ENCODE measurements around the gene GALNT17. TPM values are rescaled to one million over a fixed set of nuclear protein-coding genes. Genes with fewer than 3 reads are reported as not detected.

GALNT17 gene
- total RNA-seq, 1 experiment from 2014 or later = not detected

DNA sequence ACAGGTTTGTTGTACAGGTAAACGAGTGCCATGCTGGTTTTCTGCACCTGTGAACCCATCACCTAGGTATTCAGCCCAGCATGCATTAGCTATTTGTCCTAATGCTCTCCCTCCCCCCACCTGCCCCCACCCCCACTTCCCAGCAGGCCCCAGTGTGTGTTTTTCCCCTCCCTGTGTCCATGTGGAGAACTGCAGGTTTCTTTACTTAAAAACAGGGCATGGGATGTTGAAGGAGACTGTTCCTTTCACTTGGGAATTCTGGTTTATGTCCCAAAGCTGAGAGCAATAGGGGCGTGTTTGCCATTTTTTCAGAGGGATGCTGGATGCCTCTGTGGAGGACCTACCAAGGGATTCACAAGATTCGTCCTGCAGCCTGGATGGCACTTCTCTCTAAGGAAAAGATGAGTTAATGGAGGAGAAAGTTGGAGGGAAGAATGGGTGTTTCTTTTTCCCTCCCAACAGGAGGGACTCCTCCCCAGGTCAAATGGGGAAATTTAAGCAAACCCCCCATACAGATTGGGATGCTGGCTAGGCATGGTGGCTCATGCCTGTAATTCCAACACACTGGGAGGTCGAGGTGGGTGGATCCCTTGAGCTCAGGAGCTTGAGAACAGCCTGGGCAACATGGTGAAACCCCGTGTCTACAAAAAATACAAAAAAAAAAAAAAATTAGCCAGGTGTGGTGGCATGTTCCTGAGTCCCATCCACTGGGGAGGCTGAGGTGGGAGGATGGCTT is 136.0 kb downstream of the GALNT17 start:
- BruUV-seq (replicated peaks) = no TSS peak
- no peaks in the 10 kb centered on the region for H3K27me3 Mint-ChIP-seq (ENCODE audit: insufficient read depth, unreplicated experiment)
- CTCF ChIA-PET = interaction anchor here (0.6 to 0.7 kb wide), 5 partner anchors 105 to 1685 kb away, joined by 3 to 5 read pairs (median 4); no protein-coding TSS in a partner anchor
- POLR2A ChIA-PET = no interaction called here
- no peaks in the 10 kb centered on the region for H3K36me3 Mint-ChIP-seq (ENCODE audit: insufficient read depth, unreplicated experiment)
- no peak overlapping the region for H3K4me3 Mint-ChIP-seq (ENCODE audit: unreplicated experiment)
- intact Hi-C loops (cut with micrococcal nuclease) = no loop called here
- no peak overlapping the region for H3K27ac Mint-ChIP-seq (ENCODE audit: low read depth, unreplicated experiment)
- TF ChIP-seq, protein P1, sequence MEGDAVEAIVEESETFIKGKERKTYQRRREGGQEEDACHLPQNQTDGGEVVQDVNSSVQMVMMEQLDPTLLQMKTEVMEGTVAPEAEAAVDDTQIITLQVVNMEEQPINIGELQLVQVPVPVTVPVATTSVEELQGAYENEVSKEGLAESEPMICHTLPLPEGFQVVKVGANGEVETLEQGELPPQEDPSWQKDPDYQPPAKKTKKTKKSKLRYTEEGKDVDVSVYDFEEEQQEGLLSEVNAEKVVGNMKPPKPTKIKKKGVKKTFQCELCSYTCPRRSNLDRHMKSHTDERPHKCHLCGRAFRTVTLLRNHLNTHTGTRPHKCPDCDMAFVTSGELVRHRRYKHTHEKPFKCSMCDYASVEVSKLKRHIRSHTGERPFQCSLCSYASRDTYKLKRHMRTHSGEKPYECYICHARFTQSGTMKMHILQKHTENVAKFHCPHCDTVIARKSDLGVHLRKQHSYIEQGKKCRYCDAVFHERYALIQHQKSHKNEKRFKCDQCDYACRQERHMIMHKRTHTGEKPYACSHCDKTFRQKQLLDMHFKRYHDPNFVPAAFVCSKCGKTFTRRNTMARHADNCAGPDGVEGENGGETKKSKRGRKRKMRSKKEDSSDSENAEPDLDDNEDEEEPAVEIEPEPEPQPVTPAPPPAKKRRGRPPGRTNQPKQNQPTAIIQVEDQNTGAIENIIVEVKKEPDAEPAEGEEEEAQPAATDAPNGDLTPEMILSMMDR (IDR thresholded peaks at IDR 0.05; ENCODE audit: unreplicated experiment) = no peak
- H3K4me1 Mint-ChIP-seq (ENCODE audit: insufficient read depth, unreplicated experiment) = no peaks in the 10 kb centered on the region
- peaks cover 32% of the 10 kb centered on the region for H3K9me3 Mint-ChIP-seq (ENCODE audit: unreplicated experiment)
- no peak for DNase-seq (ENCODE audit: unreplicated experiment)

DNA sequence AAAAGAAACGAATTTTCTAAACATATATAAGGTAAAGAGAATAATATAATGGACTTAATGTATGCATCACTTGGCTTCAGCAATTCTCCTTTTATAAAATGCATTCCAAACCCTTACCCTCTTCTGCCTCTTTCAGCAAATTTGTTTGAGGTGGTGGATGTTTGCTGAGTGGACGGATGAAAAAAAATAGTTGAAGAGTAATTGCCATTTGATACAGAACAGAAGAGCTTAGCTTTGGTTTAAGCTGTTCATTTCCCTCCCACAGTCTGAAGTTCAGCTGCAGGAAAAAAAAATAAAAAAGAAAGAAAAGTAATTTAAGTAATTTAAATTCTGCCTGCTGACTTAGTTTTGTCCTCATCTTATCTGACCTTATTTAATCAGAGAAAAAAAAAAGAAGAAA is 138.6 kb downstream of the GALNT17 start:
- Mint-ChIP-seq H3K9me3 (ENCODE audit: unreplicated experiment) (peaks cover 18% of the 10 kb centered on the region), H3K36me3 (ENCODE audit: insufficient read depth, unreplicated experiment) (no peaks in the 10 kb centered on the region), H3K4me1 (ENCODE audit: insufficient read depth, unreplicated experiment) (no peaks in the 10 kb centered on the region), H3K27ac (ENCODE audit: low read depth, unreplicated experiment) (no peak overlapping the region), H3K27me3 (ENCODE audit: insufficient read depth, unreplicated experiment) (no peaks in the 10 kb centered on the region), H3K4me3 (ENCODE audit: unreplicated experiment) (no peak overlapping the region)
- TF ChIP-seq, protein P1 (IDR thresholded peaks at IDR 0.05; ENCODE audit: unreplicated experiment) = no peak
- CTCF ChIA-PET = no interaction called here
- BruUV-seq (replicated peaks) = no TSS peak
- POLR2A ChIA-PET = no interaction called here
- DNase-seq (ENCODE audit: unreplicated experiment) = no peak
- intact Hi-C loops (cut with micrococcal nuclease) = no loop called here

DNA sequence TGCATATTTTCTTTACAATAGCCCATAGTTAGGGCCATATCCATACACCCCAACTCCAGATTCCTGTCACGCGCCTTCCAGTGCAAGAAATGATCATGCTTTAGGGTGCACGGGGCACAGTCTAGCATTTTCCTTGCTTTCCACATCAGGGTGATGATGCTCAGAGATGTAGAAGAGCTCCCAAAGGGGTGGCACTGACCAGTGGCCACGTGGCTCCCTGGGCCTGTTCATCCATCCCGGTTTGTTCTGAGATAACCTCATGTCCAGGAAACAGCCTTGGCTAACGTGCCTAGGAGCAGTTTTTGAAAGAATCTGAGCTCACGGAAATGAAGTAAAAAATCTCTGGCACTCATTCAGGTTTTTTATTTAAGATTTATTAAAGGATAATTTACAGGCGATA is 139.3 kb downstream of the GALNT17 start:
- TF ChIP-seq, protein P1 (IDR thresholded peaks at IDR 0.05; ENCODE audit: unreplicated experiment) = no peak
- ChIA-PET CTCF (interaction anchor here (0.9 kb wide), 1 partner anchor 455 kb away, joined by 3 read pairs; no protein-coding TSS in a partner anchor), POLR2A (no interaction called here)
- DNase-seq (ENCODE audit: unreplicated experiment) = no peak
- Mint-ChIP-seq H3K4me3 (ENCODE audit: unreplicated experiment) (no peak overlapping the region), H3K4me1 (ENCODE audit: insufficient read depth, unreplicated experiment) (no peaks in the 10 kb centered on the region), H3K27me3 (ENCODE audit: insufficient read depth, unreplicated experiment) (no peaks in the 10 kb centered on the region), H3K9me3 (ENCODE audit: unreplicated experiment) (peaks cover 13% of the 10 kb centered on the region), H3K27ac (ENCODE audit: low read depth, unreplicated experiment) (no peak overlapping the region), H3K36me3 (ENCODE audit: insufficient read depth, unreplicated experiment) (no peaks in the 10 kb centered on the region)
- intact Hi-C loops (cut with micrococcal nuclease) = no loop called here
- BruUV-seq (replicated peaks) = no TSS peak

DNA sequence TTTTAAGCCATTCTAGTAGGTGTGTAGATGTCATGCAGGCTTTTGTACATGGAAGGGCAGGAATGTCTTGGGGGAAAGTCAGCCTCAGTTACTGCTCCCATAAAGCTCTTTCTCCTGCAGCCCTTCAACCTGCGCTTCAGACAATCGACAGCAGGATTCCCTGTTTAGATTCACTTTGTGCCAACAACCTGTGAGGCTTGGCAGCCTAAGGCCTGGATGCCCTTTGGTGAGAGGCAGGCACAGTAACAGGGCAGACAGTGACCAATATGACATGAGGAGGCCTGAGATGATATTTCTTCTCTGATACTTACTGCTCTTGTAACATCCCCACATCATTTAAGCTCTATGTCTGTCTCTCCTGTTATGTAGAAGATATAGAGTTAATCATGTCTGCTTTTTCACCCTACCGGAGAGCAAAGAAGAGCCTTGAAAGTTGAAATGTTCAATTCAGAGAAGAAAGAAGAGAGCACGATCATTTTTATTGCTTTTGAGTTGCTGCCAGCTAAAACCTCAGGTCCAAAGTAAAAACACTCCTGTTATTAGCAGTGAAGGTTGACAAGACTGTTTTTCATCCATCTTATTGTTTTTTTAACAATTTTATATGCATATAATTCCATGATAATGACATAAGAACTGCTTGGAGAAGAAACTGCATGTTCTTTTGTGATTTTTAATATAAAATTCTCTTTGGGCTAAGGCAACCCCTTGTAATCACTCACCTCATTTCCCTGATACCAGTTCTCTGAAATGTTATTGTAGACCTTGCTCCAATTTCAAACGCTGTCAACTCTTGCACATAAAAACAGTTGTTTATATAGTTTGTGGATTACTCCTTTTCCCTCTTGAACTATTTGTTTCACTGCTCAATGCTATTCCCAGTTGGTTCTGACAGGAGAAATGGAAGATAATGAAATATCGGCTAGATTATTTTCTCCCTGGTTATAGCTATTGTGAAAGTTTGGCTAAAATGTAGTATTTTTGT is 140.9 kb downstream of the GALNT17 start:
- TF ChIP-seq, protein P1 (IDR thresholded peaks at IDR 0.05; ENCODE audit: unreplicated experiment) = no peak
- BruUV-seq (replicated peaks) = no TSS peak
- no peak overlapping the region for H3K4me3 Mint-ChIP-seq (ENCODE audit: unreplicated experiment)
- no peak overlapping the region for H3K27ac Mint-ChIP-seq (ENCODE audit: low read depth, unreplicated experiment)
- H3K9me3 Mint-ChIP-seq (ENCODE audit: unreplicated experiment) = peaks cover 16% of the 10 kb centered on the region
- POLR2A ChIA-PET = no interaction called here
- intact Hi-C loops (cut with micrococcal nuclease) = no loop called here
- no peak for DNase-seq (ENCODE audit: unreplicated experiment)
- CTCF ChIA-PET = interaction anchor here (0.6 kb wide), 1 partner anchor 10 kb away, joined by 3 read pairs; no protein-coding TSS in a partner anchor
- no peaks in the 10 kb centered on the region for H3K27me3 Mint-ChIP-seq (ENCODE audit: insufficient read depth, unreplicated experiment)
- no peaks in the 10 kb centered on the region for H3K4me1 Mint-ChIP-seq (ENCODE audit: insufficient read depth, unreplicated experiment)
- no peaks in the 10 kb centered on the region for H3K36me3 Mint-ChIP-seq (ENCODE audit: insufficient read depth, unreplicated experiment)

All from MCF 10A (cell line).